GM19395 (cell line): ENCODE data around the gene NECAB3.
"Not testable (repeated sequence)": the region's sequence is repeated elsewhere in the genome, so short reads cannot be mapped to it uniquely, and the experiment has no call there.

Experiments used
- ATAC-seq: cut with Tn5 transposase; IDR thresholded peaks from one replicate; pipeline ENCODE4 v1.9.1; 2021; ENCODE audit warnings: mild to moderate bottlenecking, moderate library complexity; ENCODE audit not compliant: unreplicated experiment

The NECAB3 gene

GRCh38 chr20:33674294-33675135 is at the start of gene NECAB3:
Gene NECAB3, minus strand, starts transcription at chr20:33674428. Its CDS starts 76 bp downstream, at chr20:33674352.
- ATAC-seq = peak; percentile 70

- ATAC-seq = no peak
Measured at GRCh38 chr20:33721391-33722140, 47.3 kb upstream of the NECAB3 start.

GRCh38 chr20:33719989-33720709 is 45.9 kb upstream of the NECAB3 start, which contains the start of gene PXMP4:
Gene PXMP4, minus strand, starts transcription at chr20:33720310. Its CDS starts 103 bp downstream, at chr20:33720207.
- peak; percentile 97 for ATAC-seq

GRCh38 chr20:33719277-33719988 is 45.2 kb upstream of the NECAB3 start:
- ATAC-seq = no peak

GRCh38 chr20:33716498-33716897 is 42.3 kb upstream of the NECAB3 start:
- no peak for ATAC-seq

GRCh38 chr20:33713865-33714367 is 39.7 kb upstream of the NECAB3 start:
- no peak for ATAC-seq

- no peak for ATAC-seq
Measured at GRCh38 chr20:33711446-33711738, 37.2 kb upstream of the NECAB3 start.

- no peak for ATAC-seq
Measured at GRCh38 chr20:33710681-33711445, 36.6 kb upstream of the NECAB3 start.

GRCh38 chr20:33709905-33710541 is 35.8 kb upstream of the NECAB3 start:
- ATAC-seq = no peak

GRCh38 chr20:33709398-33709797 is 35.2 kb upstream of the NECAB3 start:
- ATAC-seq = no peak

GRCh38 chr20:33707668-33708067 is 33.4 kb upstream of the NECAB3 start:
- no peak for ATAC-seq

- ATAC-seq = no peak
Measured at GRCh38 chr20:33704197-33704924, 30.1 kb upstream of the NECAB3 start.

- ATAC-seq = no peak
Measured at GRCh38 chr20:33703498-33704137, 29.4 kb upstream of the NECAB3 start.

GRCh38 chr20:33702861-33703260 is 28.6 kb upstream of the NECAB3 start:
- no peak for ATAC-seq

- ATAC-seq = no peak
Measured at GRCh38 chr20:33701629-33702450, 27.6 kb upstream of the NECAB3 start.

- not testable (repeated sequence) for ATAC-seq
Measured at GRCh38 chr20:33700696-33701441, 26.6 kb upstream of the NECAB3 start.

GRCh38 chr20:33698966-33699365 is 24.7 kb upstream of the NECAB3 start:
- ATAC-seq = not testable (repeated sequence)
